GM12892 (cell line): Measurements from ENCODE around the gene MB21D2.

Source experiments
- DNase-seq: peaks from one replicate; pipeline ENCODE4 v3.0.0; 2011; ENCODE audit not compliant: insufficient read length
- FAIRE-seq: peaks from 2 replicates; lab custom pipeline; 2011; peaks lifted over from hg19 to GRCh38; lab: Jason Lieb, UNC
- POLR2A ChIP-seq: IDR thresholded peaks from 2 replicates; pipeline ENCODE4 v1.6.1; 2011; ENCODE audit warnings: low read depth, low read length, control low read depth
- POLR2AphosphoS5 ChIP-seq: IDR thresholded peaks from 2 replicates; pipeline ENCODE4 v1.6.1; 2011; ENCODE audit warnings: low read depth, low read length, control low read depth
- TAF1 ChIP-seq: IDR thresholded peaks from 2 replicates; pipeline ENCODE4 v1.6.1; 2011; ENCODE audit warnings: low read depth, mild to moderate bottlenecking, control low read depth, low read length, borderline replicate concordance

The MB21D2 gene

GRCh38 chr3:192904632-192905289, 12.9 kb downstream of the MB21D2 start:
- FAIRE-seq (peak; percentile 14), DNase-seq (no peak)
- TF ChIP-seq TAF1, result no peak
- no peak for TF ChIP-seq POLR2A
- no peak for TF ChIP-seq POLR2AphosphoS5

- TF ChIP-seq POLR2A (no peak), POLR2AphosphoS5 (no peak), TAF1 (no peak)
- DNase-seq (no peak), FAIRE-seq (no peak)
These were observed 15.1 kb downstream of the MB21D2 start for GRCh38 chr3:192902549-192902948.

- FAIRE-seq (no peak), DNase-seq (no peak)
These were observed 16.2 kb downstream of the MB21D2 start for GRCh38 chr3:192901435-192901834.

GRCh38 chr3:192899540-192899982, 18.1 kb downstream of the MB21D2 start:
- FAIRE-seq, result peak; percentile 77

More at GRCh38 chr3:192901435-192901834, 16.2 kb downstream of the MB21D2 start:
- TF ChIP-seq POLR2AphosphoS5 (no peak), TAF1 (no peak), POLR2A (no peak)

GRCh38 chr3:192897005-192897404, 20.7 kb downstream of the MB21D2 start:
- DNase-seq (no peak), FAIRE-seq (no peak)
- no peak for TF ChIP-seq POLR2AphosphoS5
- no peak for TF ChIP-seq TAF1
- no peak for TF ChIP-seq POLR2A

More at GRCh38 chr3:192899540-192899982, 18.1 kb downstream of the MB21D2 start:
- DNase-seq, result no peak
- no peak for TF ChIP-seq POLR2A
- TF ChIP-seq TAF1, result no peak
- peak; percentile 40; the same call in 1 of the 2 replicates for TF ChIP-seq POLR2AphosphoS5

- FAIRE-seq (peak; percentile 69), DNase-seq (no peak)
- no peak for TF ChIP-seq TAF1
- TF ChIP-seq POLR2AphosphoS5, result no peak
- no peak for TF ChIP-seq POLR2A
These were observed 21.4 kb downstream of the MB21D2 start for GRCh38 chr3:192896208-192896607.

GRCh38 chr3:192894676-192895075, 23.0 kb downstream of the MB21D2 start:
- DNase-seq (no peak), FAIRE-seq (no peak)
- TF ChIP-seq TAF1, result no peak
- TF ChIP-seq POLR2AphosphoS5, result no peak
- TF ChIP-seq POLR2A, result no peak

GRCh38 chr3:192892981-192893700, 24.5 kb downstream of the MB21D2 start:
- FAIRE-seq, result peak; percentile 96
- DNase-seq, result peak; percentile 35

GRCh38 chr3:192890347-192891335, 27.0 kb downstream of the MB21D2 start:
- FAIRE-seq, result no peak
- DNase-seq, result no peak
- TF ChIP-seq POLR2A (no peak), POLR2AphosphoS5 (no peak), TAF1 (no peak)

More at GRCh38 chr3:192892981-192893700, 24.5 kb downstream of the MB21D2 start:
- peak; percentile 3; the same call in 1 of the 2 replicates for TF ChIP-seq POLR2A
- no peak for TF ChIP-seq POLR2AphosphoS5

- TF ChIP-seq POLR2A (no peak), POLR2AphosphoS5 (no peak), TAF1 (no peak)
- no peak for FAIRE-seq
- no peak for DNase-seq
These were observed 28.0 kb downstream of the MB21D2 start for GRCh38 chr3:192889679-192890078.

GRCh38 chr3:192888190-192888589, 29.5 kb downstream of the MB21D2 start:
- FAIRE-seq, result no peak
- no peak for TF ChIP-seq POLR2AphosphoS5
- TF ChIP-seq POLR2A, result no peak
- no peak for TF ChIP-seq TAF1
- no peak for DNase-seq
